Activated naive CD8-positive, alpha-beta T cell treated with anti-CD3 and anti-CD28 coated beads for 36 hours (primary cell): ENCODE measurements around the gene FAM20A. TPM values are rescaled to one million over a fixed set of nuclear protein-coding genes. Genes with fewer than 3 reads are reported as not detected.
"Not testable (repeated sequence)": the region's sequence is repeated elsewhere in the genome, so short reads cannot be mapped to it uniquely, and the experiment has no call there.

Experiments
- DNase-seq: peaks from one replicate; pipeline ENCODE4 v3.0.0; 2021
- H3K27ac Mint-ChIP-seq: one replicate; pipeline ENCODE4 v1.8.0; 2022; ENCODE audit warnings: mild to moderate bottlenecking, moderate library complexity, mixed read lengths
- H3K27me3 Mint-ChIP-seq: one replicate; pipeline ENCODE4 v1.8.0; 2022; ENCODE audit warnings: mild to moderate bottlenecking, mixed read lengths
- H3K36me3 Mint-ChIP-seq: one replicate; pipeline ENCODE4 v1.8.0; 2021; ENCODE audit warnings: mild to moderate bottlenecking, mixed read lengths
- H3K4me1 Mint-ChIP-seq: one replicate; pipeline ENCODE4 v1.8.0; 2021; ENCODE audit warnings: mixed read lengths
- H3K4me3 Mint-ChIP-seq: one replicate; pipeline ENCODE4 v1.8.0; 2022; ENCODE audit warnings: mild to moderate bottlenecking, moderate library complexity, mixed read lengths
- H3K9me3 Mint-ChIP-seq: one replicate; pipeline ENCODE4 v1.8.0; 2022; ENCODE audit warnings: mixed read lengths
- total RNA-seq, 2 experiments: library from RNA; stranded (reverse); gene quantifications; one replicate each; pipeline ENCODE4 v1.2.3, GENCODE V29; 2021

Gene FAM20A
- total RNA-seq, 2 experiments from 2014 or later: not detected

- H3K4me1 Mint-ChIP-seq: peaks cover 5% of the 10 kb centered on the region
- peaks cover under 1% of the 10 kb centered on the region for H3K9me3 Mint-ChIP-seq
- DNase-seq: no peak
- no peaks in the 10 kb centered on the region for H3K36me3 Mint-ChIP-seq
- H3K27me3 Mint-ChIP-seq: no peaks in the 10 kb centered on the region
- H3K4me3 Mint-ChIP-seq: no peak overlapping the region
- H3K27ac Mint-ChIP-seq: no peak overlapping the region
Observed at GRCh38 chr17:68495081-68495480, 106.1 kb downstream of the FAM20A start.

- not testable (repeated sequence) for H3K27ac Mint-ChIP-seq, DNase-seq, H3K4me3 Mint-ChIP-seq, H3K36me3 Mint-ChIP-seq, H3K9me3 Mint-ChIP-seq, H3K27me3 Mint-ChIP-seq
- H3K4me1 Mint-ChIP-seq: peaks cover 10% of the 10 kb centered on the region
Observed at GRCh38 chr17:68492394-68493054, 108.6 kb downstream of the FAM20A start.

- peaks cover 13% of the 10 kb centered on the region for H3K4me1 Mint-ChIP-seq
- no peaks in the 10 kb centered on the region for H3K9me3 Mint-ChIP-seq
- H3K36me3 Mint-ChIP-seq: no peaks in the 10 kb centered on the region
- H3K27ac Mint-ChIP-seq: no peak overlapping the region
- H3K4me3 Mint-ChIP-seq: no peak overlapping the region
- no peak for DNase-seq
- peaks cover under 1% of the 10 kb centered on the region for H3K27me3 Mint-ChIP-seq
Observed at GRCh38 chr17:68491381-68492231, 109.6 kb downstream of the FAM20A start.

GRCh38 chr17:68489919-68490318, 111.2 kb downstream of the FAM20A start:
- Mint-ChIP-seq H3K27me3 (peaks cover 15% of the 10 kb centered on the region), H3K4me3 (no peak overlapping the region), H3K27ac (no peak overlapping the region), H3K4me1 (peaks cover 16% of the 10 kb centered on the region), H3K9me3 (no peaks in the 10 kb centered on the region), H3K36me3 (no peaks in the 10 kb centered on the region)
- no peak for DNase-seq

Other genes with a start within 250 kb of the FAM20A start
- 1 to 10 TPM; 8.7 to 8.9 TPM for gene WIPI1, start 143.9 kb downstream of the FAM20A start, total RNA-seq
- gene PRKAR1A, start 88.9 kb downstream of the FAM20A start, total RNA-seq: 100 to 1,000 TPM; 152 to 156 TPM